Upper lobe of left lung (tissue), 4 donors: ENCODE data around the gene KRTAP10-10.
"Not testable (repeated sequence)": the region's sequence is repeated elsewhere in the genome, so short reads cannot be mapped to it uniquely, and the experiment has no call there.

Experiments used
- EP300 ChIP-seq, 4 donors: sonication (generic); formaldehyde crosslinking; IDR thresholded peaks; one replicate each; pipeline ENCODE4 v1.5.1; 2017; ENCODE audit warnings: antibody characterized with exemption in 4 of 4, control low read depth in 2 of 4
- POLR2A ChIP-seq, 4 donors: fragments of 450-650 bp; IDR thresholded peaks; one replicate each; pipeline ENCODE4 v1.5.1; 2016 to 2017; ENCODE audit warnings: antibody characterized with exemption in 4 of 4, mild to moderate bottlenecking in 2 of 4
- TF ChIP-seq, protein P1 (sequence below), 6 experiments: fragments of 450-650 bp in 4 of 6; fragments of 200-600 bp in 2 of 6; sonication (generic) in 2 of 6; IDR thresholded peaks; one replicate each; pipeline ENCODE4 v1.5.1; 2016 to 2019; ENCODE audit warnings: antibody characterized with exemption in 6 of 6

DNA sequence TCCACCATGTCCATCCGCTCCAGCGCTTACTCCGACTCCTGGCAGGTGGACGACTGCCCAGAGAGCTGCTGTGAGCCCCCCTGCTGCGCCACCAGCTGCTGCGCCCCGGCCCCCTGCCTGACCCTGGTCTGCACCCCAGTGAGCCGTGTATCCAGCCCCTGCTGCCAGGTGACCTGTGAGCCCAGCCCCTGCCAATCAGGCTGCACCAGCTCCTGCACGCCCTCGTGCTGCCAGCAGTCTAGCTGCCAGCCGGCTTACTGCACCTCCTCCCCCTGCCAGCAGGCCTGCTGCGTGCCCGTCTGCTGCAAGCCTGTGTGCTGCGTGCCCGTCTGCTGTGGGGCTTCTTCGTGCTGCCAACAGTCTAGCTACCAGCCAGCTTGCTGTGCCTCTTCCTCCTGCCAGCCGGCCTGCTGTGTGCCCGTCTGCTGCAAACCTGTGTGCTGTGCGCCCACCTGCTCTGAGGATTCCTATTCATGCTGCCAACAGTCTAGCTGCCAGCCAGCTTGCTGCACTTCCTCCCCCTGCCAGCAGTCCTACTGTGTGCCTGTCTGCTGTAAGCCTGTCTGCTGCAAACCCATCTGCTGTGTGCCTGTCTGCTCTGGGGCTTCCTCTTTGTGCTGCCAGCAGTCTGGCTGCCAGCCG is 9.9 kb upstream of the KRTAP10-10 start:
- TF ChIP-seq, protein P1, sequence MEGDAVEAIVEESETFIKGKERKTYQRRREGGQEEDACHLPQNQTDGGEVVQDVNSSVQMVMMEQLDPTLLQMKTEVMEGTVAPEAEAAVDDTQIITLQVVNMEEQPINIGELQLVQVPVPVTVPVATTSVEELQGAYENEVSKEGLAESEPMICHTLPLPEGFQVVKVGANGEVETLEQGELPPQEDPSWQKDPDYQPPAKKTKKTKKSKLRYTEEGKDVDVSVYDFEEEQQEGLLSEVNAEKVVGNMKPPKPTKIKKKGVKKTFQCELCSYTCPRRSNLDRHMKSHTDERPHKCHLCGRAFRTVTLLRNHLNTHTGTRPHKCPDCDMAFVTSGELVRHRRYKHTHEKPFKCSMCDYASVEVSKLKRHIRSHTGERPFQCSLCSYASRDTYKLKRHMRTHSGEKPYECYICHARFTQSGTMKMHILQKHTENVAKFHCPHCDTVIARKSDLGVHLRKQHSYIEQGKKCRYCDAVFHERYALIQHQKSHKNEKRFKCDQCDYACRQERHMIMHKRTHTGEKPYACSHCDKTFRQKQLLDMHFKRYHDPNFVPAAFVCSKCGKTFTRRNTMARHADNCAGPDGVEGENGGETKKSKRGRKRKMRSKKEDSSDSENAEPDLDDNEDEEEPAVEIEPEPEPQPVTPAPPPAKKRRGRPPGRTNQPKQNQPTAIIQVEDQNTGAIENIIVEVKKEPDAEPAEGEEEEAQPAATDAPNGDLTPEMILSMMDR (IDR thresholded peaks at IDR 0.05) = not testable (repeated sequence)
- TF ChIP-seq POLR2A, EP300 (IDR thresholded peaks at IDR 0.05): not testable (repeated sequence)
